ENCODE data around the gene RUNX3. TPM values are rescaled to one million over a fixed set of nuclear protein-coding genes. Genes with fewer than 3 reads are reported as not detected.

Gene RUNX3
- total and polyA plus RNA-seq, 2 donors (not counting 1 experiment from before 2014, with no cell fraction given): 0.48 to 0.66 TPM

DNA sequence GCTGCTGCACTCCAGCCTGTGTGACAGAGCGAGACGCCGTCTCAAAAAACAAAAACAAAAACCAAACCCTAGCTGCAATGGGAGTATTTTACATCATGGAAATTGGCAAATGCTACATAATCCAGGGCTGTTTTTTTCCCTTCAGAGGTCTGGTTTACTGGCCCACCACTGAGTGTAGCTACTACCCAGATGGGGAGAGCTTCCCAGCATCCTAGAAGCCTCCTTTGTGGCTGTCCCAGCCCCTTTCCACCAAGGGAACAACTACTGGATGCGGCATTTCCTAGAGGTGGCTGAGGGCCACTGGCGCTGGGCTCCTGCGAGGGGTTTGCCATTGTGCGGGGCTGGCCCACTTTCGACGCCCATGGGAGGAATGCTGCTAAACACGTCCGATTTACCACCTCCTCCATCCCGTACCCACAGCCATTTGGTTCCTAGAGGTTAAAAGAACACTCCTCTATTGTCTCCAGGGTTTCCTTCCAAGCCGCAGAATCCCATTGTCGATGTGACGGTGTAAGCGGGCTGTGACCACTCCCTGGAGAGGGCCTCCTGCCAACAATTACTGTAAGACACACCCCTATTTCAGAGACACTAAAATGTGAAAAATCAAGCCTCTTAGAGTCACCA lies 55.4 kb downstream of the RUNX3 start:
- no peaks in the 10 kb centered on the region for H3K27me3 ChIP-seq (ENCODE audit: control insufficient read depth, insufficient read depth, low read length)
- no peaks in the 10 kb centered on the region for H3K9me3 ChIP-seq (ENCODE audit: control insufficient read depth, insufficient read depth, low read depth, low read length)
- H3K9ac ChIP-seq (ENCODE audit: insufficient read depth, low read length): no peak overlapping the region
- H3K27ac ChIP-seq (ENCODE audit: insufficient read depth, low read length): no peak overlapping the region
- H4K20me1 ChIP-seq (ENCODE audit: control insufficient read depth, extremely low read depth, insufficient read depth, low read length): no peaks in the 10 kb centered on the region
- H3K79me2 ChIP-seq (ENCODE audit: control insufficient read depth, insufficient read depth, low read length): no peaks in the 10 kb centered on the region
- no peak for TF ChIP-seq EZH2 (IDR thresholded peaks at IDR 0.05; ENCODE audit: low read length, missing control alignments)
- TF ChIP-seq, protein P1, sequence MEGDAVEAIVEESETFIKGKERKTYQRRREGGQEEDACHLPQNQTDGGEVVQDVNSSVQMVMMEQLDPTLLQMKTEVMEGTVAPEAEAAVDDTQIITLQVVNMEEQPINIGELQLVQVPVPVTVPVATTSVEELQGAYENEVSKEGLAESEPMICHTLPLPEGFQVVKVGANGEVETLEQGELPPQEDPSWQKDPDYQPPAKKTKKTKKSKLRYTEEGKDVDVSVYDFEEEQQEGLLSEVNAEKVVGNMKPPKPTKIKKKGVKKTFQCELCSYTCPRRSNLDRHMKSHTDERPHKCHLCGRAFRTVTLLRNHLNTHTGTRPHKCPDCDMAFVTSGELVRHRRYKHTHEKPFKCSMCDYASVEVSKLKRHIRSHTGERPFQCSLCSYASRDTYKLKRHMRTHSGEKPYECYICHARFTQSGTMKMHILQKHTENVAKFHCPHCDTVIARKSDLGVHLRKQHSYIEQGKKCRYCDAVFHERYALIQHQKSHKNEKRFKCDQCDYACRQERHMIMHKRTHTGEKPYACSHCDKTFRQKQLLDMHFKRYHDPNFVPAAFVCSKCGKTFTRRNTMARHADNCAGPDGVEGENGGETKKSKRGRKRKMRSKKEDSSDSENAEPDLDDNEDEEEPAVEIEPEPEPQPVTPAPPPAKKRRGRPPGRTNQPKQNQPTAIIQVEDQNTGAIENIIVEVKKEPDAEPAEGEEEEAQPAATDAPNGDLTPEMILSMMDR (conservative IDR thresholded peaks at IDR 0.05 in 1 of 2, IDR thresholded peaks at IDR 0.05 in 1 of 2; ENCODE audit: low read depth in 1 of 2, low read length in 2 of 2): no peak
- no peaks in the 10 kb centered on the region for H3K36me3 ChIP-seq (ENCODE audit: control insufficient read depth, insufficient read depth, low read length)
- H3K4me2 ChIP-seq (ENCODE audit: extremely low read depth, insufficient read depth, low read length): no peak overlapping the region
- H3K4me3 ChIP-seq (replicated peaks in 1 of 4; ENCODE audit: control extremely low read depth in 1 of 4, insufficient read depth in 1 of 4, low read depth in 3 of 4, low read length in 4 of 4): no peak overlapping the region
- no peak for DNase-seq (ENCODE audit: low read depth in 2 of 2)
- no peak overlapping the region for H2AFZ ChIP-seq (ENCODE audit: low read length)
- no peaks in the 10 kb centered on the region for H3K4me1 ChIP-seq (ENCODE audit: control insufficient read depth, extremely low read depth, insufficient read depth, low read length)

DNA sequence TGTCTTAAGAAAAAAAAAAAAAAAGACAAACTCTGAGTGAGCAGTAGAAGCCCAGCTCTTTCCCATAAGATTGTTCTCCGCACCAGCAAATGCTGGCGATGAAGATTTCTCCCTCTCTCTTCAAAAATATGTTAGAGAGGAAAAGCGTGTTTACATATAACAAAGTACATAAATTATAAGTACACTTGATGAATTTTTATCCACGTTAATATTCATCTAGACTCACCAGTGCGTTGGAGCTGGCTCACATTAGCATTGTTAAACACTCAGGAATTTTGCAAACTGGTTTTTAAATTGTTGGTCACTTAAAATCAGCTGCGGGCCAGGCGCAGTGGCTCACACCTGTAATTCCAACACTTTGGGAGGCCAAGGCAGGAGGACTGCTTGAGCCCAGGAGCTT lies 56.0 kb downstream of the RUNX3 start:
- no peak overlapping the region for H2AFZ ChIP-seq (ENCODE audit: low read length)
- no peak for DNase-seq (ENCODE audit: low read depth in 2 of 2)
- no peaks in the 10 kb centered on the region for H3K79me2 ChIP-seq (ENCODE audit: control insufficient read depth, insufficient read depth, low read length)
- H3K9ac ChIP-seq (ENCODE audit: insufficient read depth, low read length): no peak overlapping the region
- H4K20me1 ChIP-seq (ENCODE audit: control insufficient read depth, extremely low read depth, insufficient read depth, low read length): no peaks in the 10 kb centered on the region
- TF ChIP-seq EZH2 (IDR thresholded peaks at IDR 0.05; ENCODE audit: low read length, missing control alignments): no peak
- H3K36me3 ChIP-seq (ENCODE audit: control insufficient read depth, insufficient read depth, low read length): no peaks in the 10 kb centered on the region
- H3K4me2 ChIP-seq (ENCODE audit: extremely low read depth, insufficient read depth, low read length): no peak overlapping the region
- H3K4me1 ChIP-seq (ENCODE audit: control insufficient read depth, extremely low read depth, insufficient read depth, low read length): no peaks in the 10 kb centered on the region
- H3K27ac ChIP-seq (ENCODE audit: insufficient read depth, low read length): no peak overlapping the region
- H3K9me3 ChIP-seq (ENCODE audit: control insufficient read depth, insufficient read depth, low read depth, low read length): no peaks in the 10 kb centered on the region
- no peak overlapping the region for H3K4me3 ChIP-seq (replicated peaks in 1 of 4; ENCODE audit: control extremely low read depth in 1 of 4, insufficient read depth in 1 of 4, low read depth in 3 of 4, low read length in 4 of 4)
- H3K27me3 ChIP-seq (ENCODE audit: control insufficient read depth, insufficient read depth, low read length): no peaks in the 10 kb centered on the region

DNA sequence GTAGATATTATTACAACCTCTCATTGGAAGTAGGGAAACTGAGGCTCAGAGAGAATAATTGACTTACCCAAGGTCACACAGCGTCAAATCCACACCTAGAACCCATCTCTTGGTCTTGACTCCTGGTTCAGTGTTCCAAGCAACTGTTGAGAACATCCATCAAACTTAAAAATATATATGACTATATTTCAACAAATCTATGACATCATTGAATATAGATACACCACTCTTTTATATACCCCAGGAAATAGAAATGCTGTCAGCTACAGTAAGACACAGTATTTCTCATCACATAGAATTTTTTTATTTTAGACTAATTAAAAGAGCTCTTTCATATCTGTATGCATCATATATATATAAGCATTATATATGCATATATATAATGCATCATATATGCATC lies 56.9 kb downstream of the RUNX3 start:
- no peaks in the 10 kb centered on the region for H3K27me3 ChIP-seq (ENCODE audit: control insufficient read depth, insufficient read depth, low read length)
- no peaks in the 10 kb centered on the region for H4K20me1 ChIP-seq (ENCODE audit: control insufficient read depth, extremely low read depth, insufficient read depth, low read length)
- no peak overlapping the region for H3K4me3 ChIP-seq (replicated peaks in 1 of 4; ENCODE audit: control extremely low read depth in 1 of 4, insufficient read depth in 1 of 4, low read depth in 3 of 4, low read length in 4 of 4)
- no peaks in the 10 kb centered on the region for H3K36me3 ChIP-seq (ENCODE audit: control insufficient read depth, insufficient read depth, low read length)
- H3K4me2 ChIP-seq (ENCODE audit: extremely low read depth, insufficient read depth, low read length): no peak overlapping the region
- H3K9ac ChIP-seq (ENCODE audit: insufficient read depth, low read length): no peak overlapping the region
- H3K9me3 ChIP-seq (ENCODE audit: control insufficient read depth, insufficient read depth, low read depth, low read length): no peaks in the 10 kb centered on the region
- no peak overlapping the region for H2AFZ ChIP-seq (ENCODE audit: low read length)
- TF ChIP-seq, protein P1 (conservative IDR thresholded peaks at IDR 0.05 in 1 of 2, IDR thresholded peaks at IDR 0.05 in 1 of 2; ENCODE audit: low read depth in 1 of 2, low read length in 2 of 2): no peak
- TF ChIP-seq EZH2 (IDR thresholded peaks at IDR 0.05; ENCODE audit: low read length, missing control alignments): no peak
- H3K27ac ChIP-seq (ENCODE audit: insufficient read depth, low read length): no peak overlapping the region
- H3K4me1 ChIP-seq (ENCODE audit: control insufficient read depth, extremely low read depth, insufficient read depth, low read length): no peaks in the 10 kb centered on the region
- DNase-seq (ENCODE audit: low read depth in 2 of 2): no peak
- H3K79me2 ChIP-seq (ENCODE audit: control insufficient read depth, insufficient read depth, low read length): no peaks in the 10 kb centered on the region

All from fibroblast of lung (primary cell).